HG03575 (cell line): ENCODE results near the gene FREM1.
A peak's percentile ranks its signal among the peaks of the same experiment; 100 is the strongest.

Experiments
- ATAC-seq: cut with Tn5 transposase; IDR thresholded peaks from one replicate; pipeline ENCODE4 v1.9.1; 2021; ENCODE audit not compliant: unreplicated experiment, insufficient number of reproducible peaks, low FRiP score; ENCODE audit errors: extremely low read depth

The FREM1 gene

DNA sequence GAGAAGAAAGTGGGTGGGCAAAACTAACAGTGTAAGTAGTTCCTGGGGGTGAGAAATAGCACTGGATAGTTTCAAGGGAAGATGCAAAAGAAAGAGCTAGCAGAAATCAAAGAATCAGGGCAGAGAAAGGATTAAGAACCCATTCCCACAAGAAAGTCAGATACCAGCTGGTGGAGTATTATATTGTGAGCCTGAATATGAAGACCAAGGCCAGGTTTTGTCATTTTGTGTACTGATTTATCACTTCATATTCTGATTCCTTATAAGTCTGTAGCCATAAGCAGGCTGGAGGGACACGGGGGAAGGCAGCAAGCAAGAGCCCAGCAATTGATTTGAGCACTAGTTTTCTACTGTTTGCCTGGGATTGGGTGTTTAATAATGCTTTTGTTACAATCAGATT lies 80.2 kb downstream of the FREM1 start:
- no peak for ATAC-seq

DNA sequence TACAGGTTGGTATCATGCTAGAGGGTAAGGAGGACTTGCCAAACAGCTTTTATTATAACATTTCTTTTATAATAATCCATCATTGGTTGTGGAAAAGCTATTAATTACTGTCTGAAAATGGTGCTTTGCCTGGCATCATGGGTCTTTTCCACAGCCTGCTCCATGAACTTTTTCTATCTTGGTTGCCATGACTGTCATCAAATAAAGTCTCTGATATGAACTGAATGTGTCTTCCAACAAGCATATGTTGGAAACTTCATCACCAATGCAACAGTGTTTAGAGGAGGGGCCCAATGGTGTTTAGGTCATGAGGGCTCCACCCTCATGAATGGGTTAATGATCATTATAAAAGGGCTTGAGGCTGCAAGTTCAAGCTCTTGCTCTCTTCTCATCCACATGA lies 81.0 kb downstream of the FREM1 start:
- ATAC-seq, result no peak

DNA sequence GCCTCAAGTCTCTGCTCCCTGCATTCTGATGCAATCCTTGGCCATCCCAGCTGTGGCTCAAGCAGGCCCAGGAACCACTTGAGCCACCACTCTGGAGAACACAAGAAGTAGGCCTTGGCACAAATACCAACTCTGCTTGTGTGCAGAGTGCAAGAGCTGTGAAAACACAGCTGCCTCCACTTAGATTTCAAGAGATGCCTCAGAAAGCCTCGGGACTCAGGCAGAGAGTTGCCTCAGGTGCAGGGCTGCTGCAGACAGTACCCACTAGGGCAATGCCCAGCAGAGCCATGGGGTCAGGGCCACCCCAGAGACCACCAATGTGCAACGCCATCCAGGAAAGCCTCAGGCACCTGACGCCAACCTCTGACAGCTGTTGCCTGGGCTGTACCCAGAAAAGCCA lies 82.4 kb downstream of the FREM1 start:
- ATAC-seq, result no peak

DNA sequence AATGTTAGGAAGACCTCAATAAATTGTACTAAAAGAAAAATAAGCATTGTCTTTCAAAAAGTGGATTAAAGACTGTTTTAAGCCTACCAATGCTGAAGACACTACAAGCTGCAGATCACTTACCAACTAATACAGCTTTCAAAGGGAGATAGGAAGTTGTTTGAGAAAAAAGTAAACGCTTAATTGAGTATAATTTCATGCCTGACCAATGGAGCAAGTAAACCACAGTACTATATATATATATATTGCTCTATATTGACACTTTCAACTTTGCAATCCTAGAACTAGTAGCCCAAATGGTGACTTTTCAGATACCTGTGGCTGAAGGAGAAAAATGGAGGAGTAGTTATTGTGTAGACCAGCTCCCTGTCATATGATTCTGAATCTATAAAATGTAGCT lies 85.7 kb downstream of the FREM1 start:
- ATAC-seq, result peak; percentile 56

DNA sequence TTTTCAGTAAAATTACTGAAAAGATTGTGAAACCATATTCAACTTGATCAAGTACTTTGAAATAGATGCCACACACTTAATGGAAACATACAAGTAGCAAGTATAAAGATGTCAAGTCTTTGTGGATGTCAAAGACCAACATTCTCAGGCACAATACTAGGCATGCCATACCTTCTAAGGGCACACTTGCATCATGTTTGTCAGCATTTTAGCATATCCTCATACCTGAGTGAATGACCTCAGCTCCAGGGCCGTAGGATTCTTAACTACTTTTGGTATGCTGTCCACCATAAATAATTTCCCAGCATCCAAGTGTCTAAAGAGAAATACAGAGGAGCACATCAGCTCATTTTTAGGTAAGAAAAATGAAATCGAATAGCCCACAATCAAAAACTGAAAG lies 86.4 kb downstream of the FREM1 start:
- ATAC-seq, result no peak

DNA sequence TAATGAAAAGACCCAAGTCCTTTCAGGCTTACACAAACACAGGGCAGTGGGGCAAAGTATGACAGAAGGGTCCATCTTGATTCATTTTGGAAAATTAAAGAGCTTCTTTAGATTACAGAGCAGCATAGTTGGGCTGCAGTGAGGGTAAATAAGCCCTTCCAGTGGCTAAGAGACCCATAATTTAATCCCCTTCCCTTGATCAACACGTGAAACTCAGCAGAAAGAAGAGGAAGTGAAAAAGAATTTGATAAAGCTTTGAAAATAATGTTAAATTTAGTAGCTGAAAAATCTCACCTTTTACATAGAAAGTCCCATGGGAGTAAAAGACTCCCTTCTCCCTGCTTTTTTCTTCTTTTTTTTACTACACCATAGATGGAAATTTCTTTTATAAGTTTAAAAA lies 87.6 kb downstream of the FREM1 start:
- no peak for ATAC-seq

DNA sequence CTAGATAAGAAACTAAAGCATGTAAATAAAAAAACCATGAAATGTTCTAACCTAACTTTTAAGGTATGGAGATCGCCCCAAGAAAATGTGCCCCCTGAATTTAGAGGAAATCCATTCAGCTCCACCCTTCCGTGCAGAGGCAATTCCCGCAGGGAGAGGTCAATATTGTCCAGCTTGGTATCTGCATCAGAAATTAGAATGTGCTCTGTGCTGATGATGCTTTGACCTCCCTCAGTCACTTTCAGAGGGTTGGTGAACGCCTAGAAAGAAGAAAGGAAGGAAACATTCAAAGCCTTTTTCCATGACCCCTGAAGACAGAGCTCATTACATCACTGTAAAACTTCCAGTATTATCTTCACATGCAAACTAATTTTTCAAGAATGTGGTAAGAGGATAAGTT lies 91.0 kb downstream of the FREM1 start:
- no peak for ATAC-seq

DNA sequence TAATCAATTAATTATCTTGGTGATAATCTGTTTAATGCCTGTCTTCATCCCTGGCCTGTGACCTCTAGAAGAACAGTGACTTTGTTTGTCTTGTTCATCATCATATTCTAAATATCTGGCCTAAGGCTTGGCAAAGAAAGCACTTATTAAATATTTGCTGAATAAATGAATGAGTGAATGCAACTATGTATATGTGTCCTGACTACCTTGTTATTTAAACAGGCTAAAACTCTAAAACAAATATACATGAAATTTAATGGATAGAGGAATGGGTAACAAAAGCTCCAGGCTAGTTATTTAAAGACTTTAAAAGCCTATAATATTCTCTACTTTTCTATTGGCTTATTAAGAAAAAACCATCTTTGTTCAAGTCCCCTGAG lies 96.0 kb downstream of the FREM1 start:
- ATAC-seq, result no peak

DNA sequence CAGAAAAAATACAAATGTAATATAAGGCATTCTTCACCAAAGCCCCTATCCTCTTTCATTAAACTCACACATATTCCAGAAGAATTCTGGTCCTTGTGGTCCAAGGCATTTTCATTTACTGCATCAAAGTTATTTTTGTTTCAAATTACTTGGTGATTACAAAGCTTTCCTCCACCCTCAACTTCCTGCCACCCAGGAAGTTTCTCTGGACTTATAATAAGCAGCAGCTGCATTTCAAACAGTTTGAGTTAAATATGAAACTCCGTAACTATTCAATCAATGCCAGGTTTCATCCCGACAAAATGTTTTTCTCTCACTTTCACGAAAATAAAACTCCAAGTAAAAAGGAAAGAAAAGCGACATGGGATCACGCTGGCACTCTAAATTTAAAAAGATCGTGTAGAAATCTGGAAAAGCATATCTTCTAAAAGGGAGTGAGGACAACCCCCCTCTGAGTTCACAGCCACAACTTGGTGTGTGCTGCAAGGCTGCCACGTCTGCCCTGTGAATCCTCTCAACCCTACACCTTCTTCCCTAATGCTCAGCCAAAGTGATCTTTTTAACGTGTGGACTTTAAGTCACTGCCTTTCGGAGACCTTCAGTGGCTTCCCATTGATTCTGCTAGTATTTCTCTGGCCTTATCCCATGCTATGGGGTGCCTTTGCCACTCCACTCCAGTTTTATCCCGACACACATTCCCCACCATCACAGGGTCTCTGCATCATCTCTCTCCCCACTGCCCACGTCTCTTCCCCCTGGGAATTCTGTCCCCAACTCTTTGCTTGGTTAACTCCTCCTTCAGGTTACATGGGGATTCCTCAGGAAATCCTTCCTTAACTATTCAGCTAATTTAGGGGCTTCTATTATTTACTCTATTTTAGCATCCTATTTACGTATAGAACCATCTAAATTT lies 96.6 kb downstream of the FREM1 start:
- ATAC-seq, result no peak

DNA sequence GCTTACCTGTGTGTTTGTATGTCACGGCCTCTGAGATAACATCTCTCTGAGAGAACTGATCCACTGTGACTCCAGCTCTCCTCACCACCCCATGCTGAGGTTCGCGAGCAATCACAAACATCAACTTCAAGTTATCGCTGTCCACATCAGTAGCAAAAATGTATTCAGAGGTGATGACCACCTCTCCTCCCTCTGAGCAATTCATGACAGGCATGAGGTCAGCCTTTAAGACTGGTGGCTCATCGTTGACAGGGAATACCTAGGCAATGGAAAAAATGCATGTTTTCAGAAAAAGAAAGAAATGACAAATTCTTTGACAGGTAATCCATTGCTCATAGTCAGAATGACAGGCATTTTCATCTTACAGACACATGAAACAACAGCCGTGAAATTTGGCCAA lies 97.4 kb downstream of the FREM1 start:
- no peak for ATAC-seq

DNA sequence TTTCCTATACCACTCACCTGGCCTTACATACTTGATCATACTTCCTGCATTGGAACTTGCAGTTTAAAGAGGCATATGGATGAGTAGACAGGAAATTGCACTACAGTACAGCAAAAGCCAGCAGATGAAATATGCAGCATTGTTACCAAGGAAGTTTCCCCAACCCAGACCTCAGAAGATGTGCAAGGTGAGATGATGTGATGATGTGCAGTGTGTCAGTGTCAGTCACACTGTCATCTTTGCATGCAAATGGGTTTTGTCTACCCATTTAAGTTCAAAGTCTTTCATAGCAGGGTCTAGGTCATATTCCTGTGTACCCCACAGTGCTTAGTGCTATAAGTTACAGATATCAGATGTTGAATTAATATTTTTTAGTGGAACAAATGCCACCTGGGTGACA lies 98.4 kb downstream of the FREM1 start:
- no peak for ATAC-seq

DNA sequence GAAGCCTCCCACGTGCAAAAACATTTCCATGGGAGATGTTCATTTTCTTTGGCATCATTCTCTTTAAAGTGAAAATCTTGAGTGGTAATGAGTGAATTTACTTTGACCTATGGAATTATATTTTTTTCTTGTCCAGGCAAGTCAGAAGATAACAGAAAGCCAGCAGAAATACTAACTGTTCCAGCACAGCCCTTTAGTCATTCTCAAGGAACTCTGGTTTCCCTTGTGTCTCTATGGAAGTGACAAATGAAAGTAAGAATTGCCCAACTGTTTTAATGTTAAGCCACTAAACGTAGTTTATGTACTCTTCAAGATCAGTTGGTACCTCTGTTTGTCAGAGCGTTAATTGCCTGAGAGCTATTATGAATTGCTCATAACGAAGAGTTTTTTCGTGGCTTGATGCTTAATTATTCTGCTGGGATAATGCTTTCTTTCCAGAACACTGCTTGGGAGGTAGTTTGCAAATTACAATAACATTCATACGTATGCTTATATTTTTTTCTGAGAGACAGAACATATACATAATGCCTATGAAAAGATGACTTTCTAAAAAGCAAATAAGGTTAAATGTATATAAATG lies 103.2 kb downstream of the FREM1 start:
- no peak for ATAC-seq

DNA sequence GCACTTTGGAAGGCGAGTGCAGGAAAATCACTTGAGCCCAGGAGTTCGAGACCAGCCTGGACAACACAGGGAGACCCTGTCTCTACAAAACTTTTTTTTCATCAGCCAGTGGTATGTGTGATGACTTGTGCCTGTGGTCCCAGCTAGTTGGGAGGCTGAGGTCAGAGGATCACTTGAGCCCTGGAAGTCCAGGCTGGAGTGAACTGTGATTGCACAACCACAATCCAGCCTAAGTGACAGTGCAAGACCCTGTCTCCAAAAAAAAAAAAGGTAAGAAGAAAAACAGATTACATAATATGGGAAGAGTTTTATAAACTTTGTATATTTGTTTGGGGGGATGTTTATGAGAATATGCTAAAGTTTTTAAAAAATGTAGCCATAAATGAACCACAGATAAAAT lies 111.2 kb downstream of the FREM1 start:
- ATAC-seq, result no peak

DNA sequence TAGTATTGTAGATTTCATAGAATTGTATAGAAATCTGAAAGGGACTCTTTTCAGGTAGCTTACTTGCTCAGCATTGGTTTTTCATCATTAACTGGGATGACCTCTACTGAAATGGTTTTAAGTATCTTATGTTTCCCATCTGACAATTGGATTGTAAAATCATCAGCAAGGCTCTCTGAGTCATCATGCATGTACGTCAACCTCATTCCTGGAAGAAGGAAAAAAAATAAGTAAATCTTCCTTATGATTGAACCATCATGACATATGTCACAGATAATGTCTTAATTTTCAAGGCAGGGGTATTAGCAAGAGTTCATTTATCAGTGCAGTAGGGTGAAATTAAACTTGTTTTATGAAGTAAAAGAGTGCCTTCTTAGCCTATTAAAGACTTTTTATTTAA lies 112.8 kb downstream of the FREM1 start:
- no peak for ATAC-seq

DNA sequence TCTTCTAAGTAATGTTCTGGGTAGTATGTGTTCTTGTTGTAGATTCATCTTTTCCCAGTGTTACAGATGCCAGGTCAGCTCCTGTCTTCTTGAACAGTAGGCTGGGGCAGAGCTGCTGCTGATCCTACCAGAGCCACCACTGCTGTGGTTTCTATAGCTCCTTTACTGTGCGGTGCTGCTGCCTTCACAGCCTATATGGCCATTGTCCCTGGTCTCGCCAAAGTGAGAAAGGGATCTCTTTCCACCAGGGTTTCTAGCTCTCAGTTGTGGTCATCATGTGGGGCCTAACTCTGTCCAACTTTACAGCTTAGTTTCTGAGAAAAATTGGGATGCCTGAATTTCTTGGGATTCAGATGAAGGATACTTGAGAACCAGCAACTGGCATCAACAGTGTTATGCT lies 116.8 kb downstream of the FREM1 start:
- no peak for ATAC-seq

DNA sequence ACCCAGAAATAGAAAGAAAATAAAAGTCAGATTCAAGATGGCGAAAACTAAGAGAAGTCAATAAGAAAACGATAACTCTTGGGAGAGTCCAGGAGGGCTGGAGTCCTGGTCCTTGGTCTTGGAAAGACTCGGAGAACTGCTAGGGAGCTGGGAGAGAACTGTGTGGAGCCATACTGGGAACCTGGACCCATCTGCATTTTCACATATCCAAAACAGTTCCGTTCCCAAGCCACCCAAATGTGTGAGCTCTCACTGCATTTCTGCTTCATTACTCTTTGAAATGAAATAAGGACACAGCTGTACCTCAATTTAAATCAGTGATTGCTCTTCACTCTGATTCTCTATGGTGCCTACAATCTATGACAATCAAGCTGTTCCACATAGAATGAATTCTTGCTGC lies 119.6 kb downstream of the FREM1 start:
- no peak for ATAC-seq

DNA sequence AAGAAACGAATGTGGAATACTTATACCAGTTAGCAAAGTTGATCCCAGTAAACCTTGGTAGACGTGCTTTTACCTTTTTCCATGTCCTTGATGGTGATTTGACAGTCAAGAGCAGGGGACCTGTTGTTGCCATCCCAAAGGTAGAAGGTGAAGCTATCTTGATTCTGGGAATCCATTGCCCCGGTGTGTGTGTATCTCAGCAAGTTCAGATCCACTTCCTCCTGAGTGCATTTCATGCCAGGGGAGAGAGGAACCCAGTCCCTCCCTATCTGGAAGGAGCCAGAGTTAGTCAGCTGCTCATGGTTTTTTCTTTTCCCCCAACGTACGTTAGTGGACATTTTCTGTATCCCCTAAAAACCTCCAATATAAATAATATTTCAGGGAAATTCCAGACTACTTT lies 121.4 kb downstream of the FREM1 start:
- no peak for ATAC-seq

DNA sequence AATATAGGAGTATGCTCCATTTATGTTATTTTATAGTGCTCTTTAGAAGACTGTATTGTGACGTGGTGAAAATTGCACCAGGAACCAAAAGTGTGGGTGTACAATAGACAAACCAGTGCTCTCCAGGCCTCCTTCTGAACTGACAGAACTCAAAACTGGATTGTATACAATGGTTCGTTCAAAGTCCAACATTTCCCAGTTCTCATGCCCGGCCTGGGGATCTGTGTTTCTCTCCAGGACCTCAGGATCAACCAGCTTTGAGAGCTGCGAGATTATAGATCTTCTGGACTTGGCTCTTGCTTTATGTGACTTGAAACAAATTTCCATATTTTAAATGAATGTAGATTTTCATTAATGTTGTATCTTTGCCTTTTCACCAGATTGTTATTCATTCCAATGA lies 126.9 kb downstream of the FREM1 start:
- ATAC-seq, result no peak

DNA sequence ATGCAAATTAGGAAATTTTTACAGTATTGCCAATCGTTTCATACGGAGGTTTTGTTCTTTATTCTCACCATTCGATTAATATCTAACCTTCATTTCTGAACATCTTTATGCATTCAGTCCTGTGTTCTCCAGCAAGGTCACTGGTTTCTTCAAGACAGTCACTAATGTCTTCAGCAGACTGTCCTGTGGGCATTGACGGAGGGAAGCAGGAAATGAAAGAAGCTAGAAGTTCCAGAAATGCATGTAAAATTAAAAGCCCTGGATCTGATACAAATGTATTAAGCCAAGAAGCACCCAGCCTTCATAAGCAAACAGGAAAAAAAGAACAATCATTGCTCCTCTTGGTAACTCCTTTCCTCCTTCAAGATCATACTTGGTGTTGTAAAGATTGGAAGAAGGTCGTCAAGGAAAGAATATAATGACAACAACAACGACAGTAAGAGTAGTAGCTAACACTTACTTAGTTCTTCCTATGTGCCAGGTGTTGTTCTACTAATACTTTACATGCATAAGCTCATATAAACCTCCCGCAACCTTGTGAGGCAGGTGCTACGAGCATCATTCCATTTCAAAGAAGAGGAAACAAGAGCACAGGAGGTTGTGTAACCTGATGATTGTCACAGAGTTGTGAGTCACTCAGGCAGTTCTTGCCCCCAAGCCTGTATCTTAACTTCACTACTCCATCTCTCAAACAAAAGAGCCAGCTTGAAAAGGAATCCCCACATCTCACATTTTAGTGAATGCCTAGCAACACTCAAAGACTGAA lies 127.8 kb downstream of the FREM1 start:
- no peak for ATAC-seq

DNA sequence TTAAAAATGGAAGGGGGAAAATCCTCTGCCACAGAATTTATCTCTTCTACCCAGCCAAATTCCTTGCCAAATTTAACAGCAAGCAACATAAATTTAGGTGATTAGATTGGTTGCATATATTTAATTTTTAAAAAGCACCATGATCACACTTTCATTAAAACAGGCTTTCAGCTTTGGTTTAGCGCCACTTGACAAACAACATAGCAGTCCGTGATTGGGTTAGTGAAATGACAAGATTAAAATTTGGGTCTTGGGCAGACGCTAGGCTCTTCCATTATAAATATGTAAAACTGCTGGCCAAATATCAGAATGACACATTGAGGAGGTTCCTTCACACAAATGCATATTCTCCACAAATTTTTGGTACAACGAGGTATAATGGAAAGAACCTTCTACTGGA lies 129.5 kb downstream of the FREM1 start:
- ATAC-seq, result no peak
